HepG2 (cell line): ENCODE results near the gene DCPS. TPM values are rescaled to one million over a fixed set of nuclear protein-coding genes. Genes with fewer than 3 reads are reported as not detected.

ENCODE experiments used
- ATAC-seq: fragments of 200-7000 bp; cut with Tn5 transposase; 3 replicates; pipeline ENCODE4 v1.9.1; 2020; ENCODE audit warnings: mild to moderate bottlenecking, moderate library complexity
- BruUV-seq: library from RNA; stranded (reverse); fragments of 400-500 nt; replicated peaks from 2 replicates; lab custom pipeline; 2021; lab: Mats Ljungman, UMichigan
- CTCF ChIA-PET: fragments of 300-600 bp; formaldehyde crosslinking; extraction: SDS; loops from one replicate; lab custom pipeline; 2021; ENCODE audit warnings: low total read pairs, inconsistent platforms, low intra/inter-chr PET ratio; lab: Yijun Ruan, JAX
- POLR2A ChIA-PET: fragments of 350-600 bp; sonication (Branson Sonifier 250); formaldehyde crosslinking; loops from one replicate; lab custom pipeline; 2020; ENCODE audit warnings: antibody characterized with exemption, inconsistent platforms; lab: Yijun Ruan, JAX
- DNase-seq: peaks from one replicate; pipeline ENCODE4 v3.0.0-alpha.2; 2015; ENCODE audit warnings: low spot score
- FAIRE-seq: peaks from 3 replicates; lab custom pipeline; 2011; peaks lifted over from hg19 to GRCh38; lab: Jason Lieb, UNC
- H2AFZ ChIP-seq: one replicate; pipeline ENCODE4 v1.6.1; 2011; ENCODE audit warnings: low read length, inconsistent platforms
- H3K27ac ChIP-seq: fragments of 300-600 bp; 3 replicates; pipeline ENCODE4 v1.8.0; 2011; ENCODE audit warnings: mixed run types, mild to moderate bottlenecking, mixed read lengths, low read length, inconsistent platforms; ENCODE audit not compliant: insufficient read depth; ENCODE audit errors: extremely low read length
- H3K27me3 ChIP-seq, 2 experiments: fragments of 200-600 bp in 1 of 2; 2 replicates in 1 of 2; 3 replicates in 1 of 2; pipeline versions ENCODE4 v1.6.0 to v1.8.0; 2011; ENCODE audit warnings: low read length in 2 of 2, mild to moderate bottlenecking in 2 of 2, moderate library complexity in 2 of 2, inconsistent platforms in 1 of 2; ENCODE audit not compliant: insufficient read depth in 2 of 2, control insufficient read depth in 1 of 2
- H3K36me3 ChIP-seq, 2 experiments: fragments of 200-600 bp in 1 of 2; replicated peaks in 1 of 2; 2 replicates in 1 of 2; 3 replicates in 1 of 2; pipeline versions ENCODE4 v1.5.1 to v1.8.0; 2011; ENCODE audit warnings: low read length in 2 of 2, inconsistent platforms in 1 of 2; ENCODE audit not compliant: insufficient read depth in 2 of 2, control insufficient read depth in 1 of 2
- H3K4me1 ChIP-seq: 2 replicates; pipeline ENCODE4 v1.5.1; 2012; ENCODE audit warnings: low read length, inconsistent platforms; ENCODE audit not compliant: insufficient read depth
- H3K4me2 ChIP-seq: 2 replicates; pipeline ENCODE4 v1.6.0; 2011; ENCODE audit warnings: low read depth, low read length, inconsistent platforms
- H3K4me3 ChIP-seq, 3 experiments: fragments of 200-600 bp in 1 of 3; sonication (generic), shearing (Covaris generic) in 1 of 3; replicated peaks in 1 of 3; 2 replicates each; pipeline ENCODE4 v1.5.1; 2011 to 2016; ENCODE audit warnings: low read length in 3 of 3, inconsistent platforms in 2 of 3, low read depth in 2 of 3, mild to moderate bottlenecking in 2 of 3, control low read depth in 1 of 3, mixed read lengths in 1 of 3; ENCODE audit not compliant: insufficient read depth in 1 of 3
- H3K79me2 ChIP-seq: one replicate; pipeline ENCODE4 v1.6.1; 2011; ENCODE audit warnings: low read length, inconsistent platforms; ENCODE audit not compliant: insufficient read depth
- H3K9ac ChIP-seq: 2 replicates; pipeline ENCODE4 v1.6.0; 2011; ENCODE audit warnings: mild to moderate bottlenecking, low read depth, low read length, inconsistent platforms; ENCODE audit not compliant: insufficient read depth
- H3K9me3 ChIP-seq: 2 replicates; pipeline ENCODE4 v1.5.1; 2012; ENCODE audit warnings: mild to moderate bottlenecking, low read length
- H4K20me1 ChIP-seq: 2 replicates; pipeline ENCODE4 v1.6.0; 2011; ENCODE audit warnings: inconsistent platforms, mild to moderate bottlenecking, low read length, moderate library complexity; ENCODE audit not compliant: insufficient read depth
- FOXJ3 ChIP-seq: sonication (generic); formaldehyde crosslinking; IDR thresholded peaks from 2 replicates; pipeline ENCODE4 v1.4.0; 2020; ENCODE audit warnings: missing genetic modification reagents, mild to moderate bottlenecking, borderline replicate concordance
- GATA4 ChIP-seq: sonication (generic); IDR thresholded peaks from 2 replicates; pipeline ENCODE4 v1.6.1; 2016; ENCODE audit warnings: antibody characterized with exemption, low read depth, borderline replicate concordance
- IKZF1 ChIP-seq: fragments of 450-650 bp; IDR thresholded peaks from 2 replicates; pipeline ENCODE4 v1.7.1; 2016
- ZNF24 ChIP-seq: fragments of 450-650 bp; IDR thresholded peaks from 2 replicates; pipeline ENCODE4 v1.6.1; 2017; ENCODE audit warnings: antibody characterized with exemption, mild to moderate bottlenecking
- ZNF550 ChIP-seq: sonication (generic); formaldehyde crosslinking; IDR thresholded peaks from 2 replicates; pipeline ENCODE4 v1.4.0; 2020; ENCODE audit warnings: mild to moderate bottlenecking, missing genetic modification reagents, borderline replicate concordance
- ZNF83 ChIP-seq: sonication (generic); formaldehyde crosslinking; IDR thresholded peaks from 2 replicates; pipeline ENCODE4 v1.4.0; 2020; ENCODE audit warnings: missing genetic modification reagents, mild to moderate bottlenecking, borderline replicate concordance
- WGBS: methylation state at CpG from one replicate; pipeline ENCODE4 v1.1.6; 2017; ENCODE audit warnings: low lambda C conversion rate; 5-methylcytosine and 5-hydroxymethylcytosine counted together
- in situ Hi-C: cut with HindIII; loops from 2 replicates; pipeline ENCODE4 v1.10.0; 2017; ENCODE audit warnings: low pct_unique_long_range_greater_than_20kb; ENCODE audit not compliant: extremely low pct_ligation_motif_present
- intact Hi-C: fragments of 100-400 bp; cut with micrococcal nuclease; formaldehyde crosslinking; loops from one replicate; pipeline ENCODE4 v1.10.0; 2022; ENCODE audit not compliant: unreplicated experiment
- polyA plus RNA-seq, 8 experiments: library from polyadenylated mRNA; depleted of rRNA in 3 of 8; stranded (reverse) in 7 of 8; unstranded in 1 of 8; fragments of >200 nt; fragmentation: Illumina TruSeq in 4 of 8; extraction: Trizol in 4 of 8; gene quantifications; 2 replicates each; pipeline versions ENCODE4 v1.2.1 to v1.2.3, GENCODE V29; 2011 to 2016; ENCODE audit warnings: low read depth in 4 of 8, missing spikeins in 1 of 8, mixed read lengths in 1 of 8; ENCODE audit not compliant: insufficient read depth in 1 of 8
- total RNA-seq, 5 experiments: library from RNA; depleted of rRNA; stranded (reverse); fragments of >200 nt; fragmentation: Illumina TruSeq; extraction: Trizol; gene quantifications; 2 replicates each; pipeline ENCODE4 v1.2.3, GENCODE V29; 2016; ENCODE audit warnings: low read depth in 1 of 5
- TF ChIP-seq, protein P1 (sequence below): sonication (generic); formaldehyde crosslinking; IDR thresholded peaks from 2 replicates; pipeline ENCODE4 v1.4.0; 2020; ENCODE audit warnings: missing genetic modification reagents
- TF ChIP-seq, protein P2 (sequence below): sonication (generic); formaldehyde crosslinking; IDR thresholded peaks from 2 replicates; pipeline ENCODE4 v1.4.0; 2020; ENCODE audit warnings: mild to moderate bottlenecking, missing genetic modification reagents
- TF ChIP-seq, protein P3 (sequence below): IDR thresholded peaks from 2 replicates; pipeline ENCODE4 v1.6.1; 2016; ENCODE audit warnings: low read depth, borderline replicate concordance
- TF ChIP-seq, protein P4 (sequence below): IDR thresholded peaks from 2 replicates; pipeline ENCODE4 v1.6.1; 2018; ENCODE audit warnings: missing genetic modification reagents, mild to moderate bottlenecking, missing compliant biosample characterization
- TF ChIP-seq, protein P5 (sequence below): sonication (generic); formaldehyde crosslinking; IDR thresholded peaks from 2 replicates; pipeline ENCODE4 v1.5.0; 2020; ENCODE audit warnings: mild to moderate bottlenecking, missing genetic modification reagents, moderate library complexity

DCPS gene
- total and polyA plus RNA-seq, 2 of the 13 experiments (the other 11 are each of a cell fraction or from before 2014, with no cell fraction given): 21.9 to 22.5 TPM

DNA sequence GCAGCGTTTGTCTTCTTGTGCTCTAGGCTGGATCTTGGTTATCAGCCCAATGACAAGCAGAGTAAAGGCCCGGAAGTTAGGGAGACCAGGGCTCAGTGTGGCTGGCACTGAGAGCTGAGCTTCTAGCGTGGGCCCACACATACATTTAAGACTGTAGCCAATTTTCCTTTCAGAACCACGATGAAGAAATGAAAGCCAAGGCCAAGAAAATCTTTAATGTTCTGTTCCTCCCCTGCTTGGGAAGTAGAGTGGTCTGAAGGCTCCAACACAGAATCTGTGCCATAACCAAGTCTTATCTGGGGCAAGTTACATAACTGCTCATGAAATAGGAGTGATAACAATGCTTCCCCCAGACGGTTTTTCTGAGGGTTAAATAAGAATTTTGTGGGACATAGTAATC lies 47.0 kb downstream of the DCPS start (continued):
- TF ChIP-seq, protein P1, sequence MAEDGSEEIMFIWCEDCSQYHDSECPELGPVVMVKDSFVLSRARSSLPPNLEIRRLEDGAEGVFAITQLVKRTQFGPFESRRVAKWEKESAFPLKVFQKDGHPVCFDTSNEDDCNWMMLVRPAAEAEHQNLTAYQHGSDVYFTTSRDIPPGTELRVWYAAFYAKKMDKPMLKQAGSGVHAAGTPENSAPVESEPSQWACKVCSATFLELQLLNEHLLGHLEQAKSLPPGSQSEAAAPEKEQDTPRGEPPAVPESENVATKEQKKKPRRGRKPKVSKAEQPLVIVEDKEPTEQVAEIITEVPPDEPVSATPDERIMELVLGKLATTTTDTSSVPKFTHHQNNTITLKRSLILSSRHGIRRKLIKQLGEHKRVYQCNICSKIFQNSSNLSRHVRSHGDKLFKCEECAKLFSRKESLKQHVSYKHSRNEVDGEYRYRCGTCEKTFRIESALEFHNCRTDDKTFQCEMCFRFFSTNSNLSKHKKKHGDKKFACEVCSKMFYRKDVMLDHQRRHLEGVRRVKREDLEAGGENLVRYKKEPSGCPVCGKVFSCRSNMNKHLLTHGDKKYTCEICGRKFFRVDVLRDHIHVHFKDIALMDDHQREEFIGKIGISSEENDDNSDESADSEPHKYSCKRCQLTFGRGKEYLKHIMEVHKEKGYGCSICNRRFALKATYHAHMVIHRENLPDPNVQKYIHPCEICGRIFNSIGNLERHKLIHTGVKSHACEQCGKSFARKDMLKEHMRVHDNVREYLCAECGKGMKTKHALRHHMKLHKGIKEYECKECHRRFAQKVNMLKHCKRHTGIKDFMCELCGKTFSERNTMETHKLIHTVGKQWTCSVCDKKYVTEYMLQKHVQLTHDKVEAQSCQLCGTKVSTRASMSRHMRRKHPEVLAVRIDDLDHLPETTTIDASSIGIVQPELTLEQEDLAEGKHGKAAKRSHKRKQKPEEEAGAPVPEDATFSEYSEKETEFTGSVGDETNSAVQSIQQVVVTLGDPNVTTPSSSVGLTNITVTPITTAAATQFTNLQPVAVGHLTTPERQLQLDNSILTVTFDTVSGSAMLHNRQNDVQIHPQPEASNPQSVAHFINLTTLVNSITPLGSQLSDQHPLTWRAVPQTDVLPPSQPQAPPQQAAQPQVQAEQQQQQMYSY (CRISPR knock-in tag): no peak
- no peak for TF ChIP-seq GATA4
- TF ChIP-seq, all 625 proteins: peak for 0

DNA sequence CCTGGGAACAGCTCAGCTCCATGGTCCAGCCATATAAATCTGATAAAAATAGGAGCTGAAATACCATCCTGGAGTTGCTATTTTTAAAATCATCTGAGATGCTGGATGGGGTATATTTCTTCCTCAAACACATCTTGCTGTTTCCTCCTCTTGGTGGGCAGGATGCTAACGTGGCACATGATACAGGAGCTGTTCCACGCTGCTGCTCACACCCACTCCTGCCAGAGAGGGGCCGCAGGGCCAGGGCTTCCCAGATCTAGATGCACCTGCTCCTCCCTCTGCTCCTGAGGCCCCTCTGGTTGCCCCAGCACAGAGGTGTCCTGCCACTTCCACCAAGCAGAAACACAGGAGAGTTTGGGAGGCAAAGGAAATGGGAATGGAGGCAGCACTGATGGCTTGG lies 48.3 kb downstream of the DCPS start:
- Histone ChIP-seq H2AFZ (no peak overlapping the region), H3K4me1 (peaks cover 33% of the 10 kb centered on the region), H4K20me1 (no peaks in the 10 kb centered on the region), H3K27ac (no peak overlapping the region), H3K9me3 (no peaks in the 10 kb centered on the region), H3K4me3 (no peak overlapping the region), H3K79me2 (peaks cover 14% of the 10 kb centered on the region), H3K27me3 (no peaks in the 10 kb centered on the region; a peak in 1 of 5 replicates), H3K9ac (no peak overlapping the region), H3K36me3 (no peaks in the 10 kb centered on the region), H3K4me2 (no peak overlapping the region)
- FAIRE-seq: no peak
- POLR2A ChIA-PET: no interaction called here
- ATAC-seq: no peak
- no TSS peak for BruUV-seq
- DNase-seq: no peak
- intact Hi-C loops: no loop called here
- in situ Hi-C loops: no loop called here
- CTCF ChIA-PET: no interaction called here
- 92% methylated on average over 3 of the region's 3 CpGs for WGBS
- TF ChIP-seq, protein P2, sequence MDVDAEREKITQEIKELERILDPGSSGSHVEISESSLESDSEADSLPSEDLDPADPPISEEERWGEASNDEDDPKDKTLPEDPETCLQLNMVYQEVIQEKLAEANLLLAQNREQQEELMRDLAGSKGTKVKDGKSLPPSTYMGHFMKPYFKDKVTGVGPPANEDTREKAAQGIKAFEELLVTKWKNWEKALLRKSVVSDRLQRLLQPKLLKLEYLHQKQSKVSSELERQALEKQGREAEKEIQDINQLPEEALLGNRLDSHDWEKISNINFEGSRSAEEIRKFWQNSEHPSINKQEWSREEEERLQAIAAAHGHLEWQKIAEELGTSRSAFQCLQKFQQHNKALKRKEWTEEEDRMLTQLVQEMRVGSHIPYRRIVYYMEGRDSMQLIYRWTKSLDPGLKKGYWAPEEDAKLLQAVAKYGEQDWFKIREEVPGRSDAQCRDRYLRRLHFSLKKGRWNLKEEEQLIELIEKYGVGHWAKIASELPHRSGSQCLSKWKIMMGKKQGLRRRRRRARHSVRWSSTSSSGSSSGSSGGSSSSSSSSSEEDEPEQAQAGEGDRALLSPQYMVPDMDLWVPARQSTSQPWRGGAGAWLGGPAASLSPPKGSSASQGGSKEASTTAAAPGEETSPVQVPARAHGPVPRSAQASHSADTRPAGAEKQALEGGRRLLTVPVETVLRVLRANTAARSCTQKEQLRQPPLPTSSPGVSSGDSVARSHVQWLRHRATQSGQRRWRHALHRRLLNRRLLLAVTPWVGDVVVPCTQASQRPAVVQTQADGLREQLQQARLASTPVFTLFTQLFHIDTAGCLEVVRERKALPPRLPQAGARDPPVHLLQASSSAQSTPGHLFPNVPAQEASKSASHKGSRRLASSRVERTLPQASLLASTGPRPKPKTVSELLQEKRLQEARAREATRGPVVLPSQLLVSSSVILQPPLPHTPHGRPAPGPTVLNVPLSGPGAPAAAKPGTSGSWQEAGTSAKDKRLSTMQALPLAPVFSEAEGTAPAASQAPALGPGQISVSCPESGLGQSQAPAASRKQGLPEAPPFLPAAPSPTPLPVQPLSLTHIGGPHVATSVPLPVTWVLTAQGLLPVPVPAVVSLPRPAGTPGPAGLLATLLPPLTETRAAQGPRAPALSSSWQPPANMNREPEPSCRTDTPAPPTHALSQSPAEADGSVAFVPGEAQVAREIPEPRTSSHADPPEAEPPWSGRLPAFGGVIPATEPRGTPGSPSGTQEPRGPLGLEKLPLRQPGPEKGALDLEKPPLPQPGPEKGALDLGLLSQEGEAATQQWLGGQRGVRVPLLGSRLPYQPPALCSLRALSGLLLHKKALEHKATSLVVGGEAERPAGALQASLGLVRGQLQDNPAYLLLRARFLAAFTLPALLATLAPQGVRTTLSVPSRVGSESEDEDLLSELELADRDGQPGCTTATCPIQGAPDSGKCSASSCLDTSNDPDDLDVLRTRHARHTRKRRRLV (CRISPR knock-in tag): no peak
- TF ChIP-seq, protein P3, sequence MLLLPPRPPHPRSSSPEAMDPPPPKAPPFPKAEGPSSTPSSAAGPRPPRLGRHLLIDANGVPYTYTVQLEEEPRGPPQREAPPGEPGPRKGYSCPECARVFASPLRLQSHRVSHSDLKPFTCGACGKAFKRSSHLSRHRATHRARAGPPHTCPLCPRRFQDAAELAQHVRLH: no peak
- TF ChIP-seq ZNF550 (CRISPR knock-in tag) (no peak), ZNF24 (no peak), FOXJ3 (CRISPR knock-in tag) (no peak), IKZF1 (no peak), ZNF83 (CRISPR knock-in tag) (no peak)
- TF ChIP-seq, protein P4, sequence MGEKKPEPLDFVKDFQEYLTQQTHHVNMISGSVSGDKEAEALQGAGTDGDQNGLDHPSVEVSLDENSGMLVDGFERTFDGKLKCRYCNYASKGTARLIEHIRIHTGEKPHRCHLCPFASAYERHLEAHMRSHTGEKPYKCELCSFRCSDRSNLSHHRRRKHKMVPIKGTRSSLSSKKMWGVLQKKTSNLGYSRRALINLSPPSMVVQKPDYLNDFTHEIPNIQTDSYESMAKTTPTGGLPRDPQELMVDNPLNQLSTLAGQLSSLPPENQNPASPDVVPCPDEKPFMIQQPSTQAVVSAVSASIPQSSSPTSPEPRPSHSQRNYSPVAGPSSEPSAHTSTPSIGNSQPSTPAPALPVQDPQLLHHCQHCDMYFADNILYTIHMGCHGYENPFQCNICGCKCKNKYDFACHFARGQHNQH (CRISPR knock-in tag): no peak
- TF ChIP-seq, protein P5, sequence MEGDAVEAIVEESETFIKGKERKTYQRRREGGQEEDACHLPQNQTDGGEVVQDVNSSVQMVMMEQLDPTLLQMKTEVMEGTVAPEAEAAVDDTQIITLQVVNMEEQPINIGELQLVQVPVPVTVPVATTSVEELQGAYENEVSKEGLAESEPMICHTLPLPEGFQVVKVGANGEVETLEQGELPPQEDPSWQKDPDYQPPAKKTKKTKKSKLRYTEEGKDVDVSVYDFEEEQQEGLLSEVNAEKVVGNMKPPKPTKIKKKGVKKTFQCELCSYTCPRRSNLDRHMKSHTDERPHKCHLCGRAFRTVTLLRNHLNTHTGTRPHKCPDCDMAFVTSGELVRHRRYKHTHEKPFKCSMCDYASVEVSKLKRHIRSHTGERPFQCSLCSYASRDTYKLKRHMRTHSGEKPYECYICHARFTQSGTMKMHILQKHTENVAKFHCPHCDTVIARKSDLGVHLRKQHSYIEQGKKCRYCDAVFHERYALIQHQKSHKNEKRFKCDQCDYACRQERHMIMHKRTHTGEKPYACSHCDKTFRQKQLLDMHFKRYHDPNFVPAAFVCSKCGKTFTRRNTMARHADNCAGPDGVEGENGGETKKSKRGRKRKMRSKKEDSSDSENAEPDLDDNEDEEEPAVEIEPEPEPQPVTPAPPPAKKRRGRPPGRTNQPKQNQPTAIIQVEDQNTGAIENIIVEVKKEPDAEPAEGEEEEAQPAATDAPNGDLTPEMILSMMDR (CRISPR knock-in tag): no peak
